CMK (cell line): ENCODE results near the gene TCP10L.
"Not testable (repeated sequence)": the region's sequence is repeated elsewhere in the genome, so short reads cannot be mapped to it uniquely, and the experiment has no call there.

Source experiments
- DNase-seq: peaks from one replicate; pipeline ENCODE4 v3.0.0-alpha.2; 2010; ENCODE audit warnings: low read depth

The TCP10L gene

GRCh38 chr21:32587120-32587519, 1.8 kb upstream of the TCP10L start:
- DNase-seq, result no peak

GRCh38 chr21:32585970-32586369, 647 bp upstream of the TCP10L start:
- DNase-seq, result no peak

GRCh38 chr21:32584472-32584871, 851 bp downstream of the TCP10L start:
- no peak for DNase-seq

GRCh38 chr21:32581732-32582131, 3.6 kb downstream of the TCP10L start:
- DNase-seq, result no peak

- no peak for DNase-seq
These were observed 4.4 kb downstream of the TCP10L start for GRCh38 chr21:32580949-32581348.

- DNase-seq, result no peak
These were observed 7.1 kb downstream of the TCP10L start for GRCh38 chr21:32578107-32578691.

GRCh38 chr21:32576011-32576410, 9.3 kb downstream of the TCP10L start:
- no peak for DNase-seq

GRCh38 chr21:32574946-32575925, 10.1 kb downstream of the TCP10L start:
- no peak for DNase-seq

GRCh38 chr21:32572574-32573420, 12.5 kb downstream of the TCP10L start:
- DNase-seq, result no peak

- DNase-seq, result no peak
These were observed 14.9 kb downstream of the TCP10L start for GRCh38 chr21:32570456-32570855.

GRCh38 chr21:32569261-32570230, 15.8 kb downstream of the TCP10L start:
- peak; percentile 55 for DNase-seq

GRCh38 chr21:32567626-32568025, 17.7 kb downstream of the TCP10L start:
- no peak for DNase-seq

GRCh38 chr21:32566741-32567389, 18.5 kb downstream of the TCP10L start:
- DNase-seq, result peak; percentile 61

- no peak for DNase-seq
These were observed 19.4 kb downstream of the TCP10L start for GRCh38 chr21:32565856-32566465.

- no peak for DNase-seq
These were observed 22.4 kb downstream of the TCP10L start for GRCh38 chr21:32562915-32563314.

GRCh38 chr21:32562426-32562825, 22.9 kb downstream of the TCP10L start:
- DNase-seq, result no peak

GRCh38 chr21:32561476-32561875, 23.8 kb downstream of the TCP10L start:
- DNase-seq, result not testable (repeated sequence)

GRCh38 chr21:32560896-32561295, 24.4 kb downstream of the TCP10L start:
- DNase-seq, result no peak

- DNase-seq, result no peak
These were observed 26.2 kb downstream of the TCP10L start for GRCh38 chr21:32559006-32559610.

GRCh38 chr21:32558106-32558505, 27.2 kb downstream of the TCP10L start:
- no peak for DNase-seq
